Skeletal muscle tissue (tissue), 4 donors: ENCODE data around the gene U2SURP. TPM values are rescaled to one million over a fixed set of nuclear protein-coding genes. Genes with fewer than 3 reads are reported as not detected.

Source experiments
- H3K27ac ChIP-seq: one replicate; pipeline ENCODE4 v1.7.0; 2013; ENCODE audit warnings: mild to moderate bottlenecking, low read depth, low read length, inconsistent platforms
- H3K27me3 ChIP-seq, 3 donors: one replicate each; pipeline ENCODE4 v1.7.0; 2013; ENCODE audit warnings: low read length in 3 of 3; ENCODE audit not compliant: control insufficient read depth in 3 of 3, insufficient read depth in 3 of 3
- H3K36me3 ChIP-seq, 3 donors: one replicate each; pipeline ENCODE4 v1.7.0; 2013; ENCODE audit warnings: low read length in 3 of 3; ENCODE audit not compliant: control insufficient read depth in 3 of 3, insufficient read depth in 3 of 3
- H3K4me1 ChIP-seq, 3 donors: one replicate each; pipeline ENCODE4 v1.7.0; 2013; ENCODE audit warnings: low read length in 3 of 3, mild to moderate bottlenecking in 3 of 3; ENCODE audit not compliant: control insufficient read depth in 3 of 3, insufficient read depth in 3 of 3
- H3K4me3 ChIP-seq, 3 donors: one replicate each; pipeline ENCODE4 v1.7.0; 2013; ENCODE audit warnings: low read length in 3 of 3
- H3K9ac ChIP-seq, 3 donors: one replicate each; pipeline ENCODE4 v1.7.0; 2013; ENCODE audit warnings: low read length in 3 of 3, mild to moderate bottlenecking in 3 of 3, moderate library complexity in 2 of 3, low read depth in 1 of 3
- H3K9me3 ChIP-seq, 3 donors: one replicate each; pipeline ENCODE4 v1.7.0; 2013; ENCODE audit warnings: low read length in 3 of 3; ENCODE audit not compliant: control insufficient read depth in 3 of 3
- total RNA-seq: library from RNA; depleted of rRNA; stranded (reverse); fragments of >200 nt; gene quantifications from one replicate; pipeline ENCODE4 v1.2.3, GENCODE V29; 2014
- donor health status: Osteomylitis.

The U2SURP gene
- total RNA-seq, 1 donor from 2014 or later, result 47.5 TPM

DNA sequence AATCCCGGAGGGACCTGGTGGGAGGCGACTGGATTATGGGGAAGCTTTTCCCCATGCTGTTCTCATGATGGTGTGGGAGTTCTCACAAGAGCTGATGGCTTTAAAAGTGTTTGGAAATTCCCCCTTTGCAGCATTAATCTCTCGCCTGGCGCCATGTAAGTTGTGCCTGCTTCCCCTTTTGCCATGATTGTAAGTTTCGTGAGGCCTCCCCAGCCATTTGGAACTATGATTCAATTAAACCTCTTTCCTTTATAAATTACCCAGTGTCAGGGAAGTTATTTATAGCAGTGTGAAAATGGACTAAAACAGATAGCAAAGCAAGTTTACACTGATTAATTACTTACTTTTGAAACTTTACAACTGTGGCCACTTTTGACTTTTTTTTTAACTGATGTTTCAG, 10.6 kb upstream of the U2SURP start:
- no peaks in the 10 kb centered on the region for H3K36me3 ChIP-seq
- no peaks in the 10 kb centered on the region for H3K27me3 ChIP-seq
- no peak overlapping the region for H3K4me3 ChIP-seq
- H3K9me3 ChIP-seq, result no peaks in the 10 kb centered on the region
- H3K27ac ChIP-seq, result no peak overlapping the region
- H3K4me1 ChIP-seq, result peaks cover 3 to 6% (median 4%) of the 10 kb centered on the region in 3 donors
- H3K9ac ChIP-seq, result no peak overlapping the region

GRCh38 chr3:142992323-142992722, 9.0 kb upstream of the U2SURP start:
- Histone ChIP-seq H3K27ac (no peak overlapping the region), H3K36me3 (no peaks in the 10 kb centered on the region), H3K9ac (no peak overlapping the region), H3K27me3 (no peaks in the 10 kb centered on the region), H3K9me3 (no peaks in the 10 kb centered on the region), H3K4me1 (peaks cover 3 to 6% (median 4%) of the 10 kb centered on the region in 3 donors), H3K4me3 (no peak overlapping the region)

DNA sequence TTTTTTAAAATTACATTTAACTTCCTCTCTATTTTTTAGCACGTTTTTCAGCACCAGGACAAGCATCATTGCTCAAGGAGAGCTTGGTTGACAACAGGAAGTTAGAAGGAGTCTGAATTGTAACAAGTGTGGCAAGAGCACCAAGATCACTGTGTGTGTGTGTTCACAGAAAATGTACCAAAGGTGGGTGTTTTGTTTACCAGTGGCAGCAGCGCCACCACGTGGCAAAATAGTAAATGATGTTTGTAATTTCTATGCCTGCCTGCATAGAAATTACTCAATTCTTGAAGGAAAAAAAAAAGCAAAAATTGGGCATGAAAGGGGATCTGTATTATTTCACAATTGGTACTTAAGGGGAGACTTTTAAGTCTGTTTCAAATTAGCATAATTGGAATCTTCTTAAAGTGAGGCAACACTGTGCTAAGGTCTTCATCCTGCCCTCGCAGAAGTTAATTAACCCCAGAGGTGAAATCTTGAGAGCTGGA, 7.4 kb upstream of the U2SURP start:
- Histone ChIP-seq H3K27ac (no peak overlapping the region), H3K9ac (no peak overlapping the region), H3K27me3 (no peaks in the 10 kb centered on the region), H3K36me3 (no peaks in the 10 kb centered on the region), H3K4me1 (no peaks in the 10 kb centered on the region), H3K4me3 (no peak overlapping the region), H3K9me3 (no peaks in the 10 kb centered on the region)

GRCh38 chr3:142997330-142997729, 4.0 kb upstream of the U2SURP start:
- Histone ChIP-seq H3K27ac (no peak overlapping the region), H3K9me3 (no peaks in the 10 kb centered on the region), H3K4me3 (no peak overlapping the region), H3K27me3 (no peaks in the 10 kb centered on the region), H3K36me3 (no peaks in the 10 kb centered on the region), H3K4me1 (peaks cover 3 to 11% (median 10%) of the 10 kb centered on the region in 3 donors), H3K9ac (no peak overlapping the region)

GRCh38 chr3:142998439-142998838, 2.9 kb upstream of the U2SURP start:
- Histone ChIP-seq H3K9ac (no peak overlapping the region), H3K4me1 (peaks cover 12 to 19% (median 16%) of the 10 kb centered on the region in 3 donors), H3K9me3 (no peaks in the 10 kb centered on the region), H3K27me3 (no peaks in the 10 kb centered on the region), H3K4me3 (no peak overlapping the region), H3K27ac (no peak overlapping the region), H3K36me3 (no peaks in the 10 kb centered on the region)

DNA sequence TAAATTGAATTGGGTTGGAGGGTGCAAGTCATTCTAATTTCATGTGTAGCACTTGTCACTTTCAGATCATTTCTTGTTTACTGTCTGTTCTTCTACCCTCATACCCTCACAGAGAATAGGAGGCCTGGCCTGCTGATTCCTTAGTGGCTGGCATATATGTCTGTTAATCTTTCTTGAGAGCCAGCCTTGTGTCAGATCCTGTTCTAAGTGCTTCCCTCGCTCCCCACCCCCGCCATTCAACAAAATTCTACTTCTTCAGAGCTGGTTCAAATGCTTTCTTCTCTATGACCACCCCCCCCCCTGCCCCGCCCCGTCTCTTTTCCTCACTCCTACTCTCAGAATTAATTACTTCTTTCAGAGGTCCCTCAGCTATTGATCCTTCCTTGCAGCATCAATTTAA, 1.5 kb upstream of the U2SURP start:
- Histone ChIP-seq H3K27ac (peak overlapping the region; percentile 92), H3K9ac (peak overlapping the region; percentile 96 to 99 (median 98)), H3K36me3 (no peaks in the 10 kb centered on the region), H3K4me1 (peaks cover 16 to 20% (median 16%) of the 10 kb centered on the region in 3 donors), H3K4me3 (peak overlapping the region; percentile 88 to 99 (median 99)), H3K9me3 (no peaks in the 10 kb centered on the region), H3K27me3 (no peaks in the 10 kb centered on the region)

- peak overlapping the region; percentile 88 to 99 (median 99) for H3K4me3 ChIP-seq
- H3K9ac ChIP-seq, result peak overlapping the region; percentile 96 to 99 (median 98)
- H3K27ac ChIP-seq, result peak overlapping the region; percentile 92
- H3K4me1 ChIP-seq, result peaks cover 16 to 24% (median 21%) of the 10 kb centered on the region in 3 donors
- H3K9me3 ChIP-seq, result no peaks in the 10 kb centered on the region
- H3K27me3 ChIP-seq, result no peaks in the 10 kb centered on the region
- no peaks in the 10 kb centered on the region for H3K36me3 ChIP-seq
Observed at GRCh38 chr3:143000528-143000927, 842 bp upstream of the U2SURP start.

- Histone ChIP-seq H3K27ac (peak overlapping the region; percentile 92), H3K4me1 (peaks cover 16 to 24% (median 21%) of the 10 kb centered on the region in 3 donors), H3K9me3 (no peaks in the 10 kb centered on the region), H3K9ac (peak overlapping the region; percentile 96 to 99 (median 98)), H3K27me3 (no peaks in the 10 kb centered on the region), H3K36me3 (no peaks in the 10 kb centered on the region), H3K4me3 (peak overlapping the region; percentile 88 to 99 (median 99))
Observed at GRCh38 chr3:143001034-143001368, 369 bp upstream of the U2SURP start.

- Histone ChIP-seq H3K36me3 (no peaks in the 10 kb centered on the region), H3K9ac (peak overlapping the region; percentile 96 to 99 (median 98)), H3K4me1 (peaks cover 16 to 24% (median 21%) of the 10 kb centered on the region in 3 donors), H3K9me3 (no peaks in the 10 kb centered on the region), H3K4me3 (peak overlapping the region; percentile 88 to 99 (median 99)), H3K27ac (peak overlapping the region; percentile 92), H3K27me3 (no peaks in the 10 kb centered on the region)
Observed at GRCh38 chr3:143002083-143002712, 828 bp downstream of the U2SURP start.

DNA sequence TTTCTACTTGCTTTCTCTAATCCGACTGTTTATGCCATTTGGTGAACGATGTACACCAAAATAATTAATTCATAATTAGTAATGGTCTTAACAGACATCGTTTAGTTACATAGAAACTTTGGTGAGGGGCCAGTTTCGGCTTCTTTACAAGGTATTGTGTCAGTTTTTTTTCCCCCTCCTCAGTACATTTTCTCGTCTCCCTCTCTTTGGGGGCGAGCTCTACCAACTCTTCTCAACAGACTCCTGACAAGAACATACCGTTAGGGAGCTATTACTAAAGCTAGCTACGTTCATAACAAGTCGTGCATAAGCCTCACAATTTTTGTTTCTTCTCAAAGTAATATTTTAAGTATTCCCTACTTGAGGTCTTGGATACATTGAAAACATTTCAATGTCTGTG, 1.4 kb downstream of the U2SURP start:
- Histone ChIP-seq H3K4me1 (peaks cover 16 to 24% (median 21%) of the 10 kb centered on the region in 3 donors), H3K4me3 (peak overlapping the region; percentile 88 to 99 (median 99)), H3K9me3 (no peaks in the 10 kb centered on the region), H3K27ac (no peak overlapping the region), H3K27me3 (no peaks in the 10 kb centered on the region), H3K36me3 (no peaks in the 10 kb centered on the region), H3K9ac (peak overlapping the region; percentile 96 to 99 (median 98))
